GM18507 (cell line): ENCODE data around the gene RNF157.
A peak's percentile ranks its signal among the peaks of the same experiment; 100 is the strongest.
"Not testable (repeated sequence)": the region's sequence is repeated elsewhere in the genome, so short reads cannot be mapped to it uniquely, and the experiment has no call there.

Source experiments
- DNase-seq: peaks from one replicate; pipeline ENCODE4 v3.0.0; 2011; ENCODE audit warnings: low read depth; ENCODE audit not compliant: insufficient read length; ENCODE audit errors: extremely low spot score
- FAIRE-seq: peaks from 2 replicates; lab custom pipeline; 2011; peaks lifted over from hg19 to GRCh38; lab: Jason Lieb, UNC

Gene RNF157

DNA sequence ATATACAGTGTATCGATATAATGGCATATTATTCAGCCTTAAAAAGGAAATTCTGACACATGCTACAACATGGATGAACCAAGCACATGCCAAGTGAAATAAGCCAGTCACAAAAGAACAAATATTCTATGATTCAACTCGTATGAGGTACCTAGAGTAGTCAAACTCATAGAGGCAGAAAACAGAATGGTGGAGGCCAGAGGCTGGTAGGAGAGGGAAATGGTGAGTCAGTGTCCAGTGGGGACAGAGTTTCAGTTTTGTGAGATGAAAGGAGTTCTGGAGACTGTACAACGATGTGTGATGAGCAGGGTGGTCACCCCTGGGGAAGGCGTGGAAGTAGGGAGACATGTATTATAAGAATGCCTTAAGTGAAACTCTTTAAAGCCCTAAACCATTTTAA lies 39.9 kb downstream of the RNF157 start:
- FAIRE-seq (no peak), DNase-seq (no peak)

DNA sequence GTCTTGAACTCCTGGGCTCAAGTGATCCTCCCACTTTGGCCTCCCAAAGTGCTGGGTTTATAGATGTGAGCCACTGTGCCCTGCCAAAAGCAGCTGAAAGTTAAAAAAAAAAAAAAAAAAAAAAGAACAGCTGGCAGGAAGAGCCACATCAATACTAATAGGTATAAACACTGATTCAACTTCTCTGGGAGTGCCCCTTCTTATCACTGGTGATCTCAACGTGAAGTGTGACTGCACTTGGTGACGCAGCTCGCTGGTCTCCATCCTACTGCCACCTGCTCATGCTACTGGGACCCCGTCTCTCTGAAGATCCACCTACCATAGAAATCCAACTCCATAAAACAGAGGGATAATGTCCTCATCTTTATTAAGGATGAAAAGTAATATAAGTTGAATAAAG lies 40.8 kb downstream of the RNF157 start:
- FAIRE-seq, result no peak
- no peak for DNase-seq

DNA sequence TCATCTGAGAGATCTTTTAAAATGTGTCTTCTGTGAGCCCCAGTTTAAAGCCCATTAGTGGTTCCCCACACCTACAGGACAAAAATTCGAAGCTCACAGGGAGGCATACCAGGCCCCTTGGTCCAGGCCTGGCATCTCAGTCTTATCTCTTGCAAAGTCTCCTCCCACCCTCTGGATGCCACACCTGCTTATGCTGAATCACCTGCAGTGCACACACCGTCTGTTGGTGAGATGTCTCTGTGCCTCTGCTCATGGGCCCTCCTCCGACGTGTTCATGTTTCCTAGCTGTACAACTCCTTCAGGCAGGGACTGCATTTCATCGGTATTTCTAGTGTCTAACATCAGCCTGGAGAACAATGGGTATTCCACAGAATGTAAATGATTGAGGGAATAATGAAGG lies 41.6 kb downstream of the RNF157 start:
- FAIRE-seq (no peak), DNase-seq (no peak)

DNA sequence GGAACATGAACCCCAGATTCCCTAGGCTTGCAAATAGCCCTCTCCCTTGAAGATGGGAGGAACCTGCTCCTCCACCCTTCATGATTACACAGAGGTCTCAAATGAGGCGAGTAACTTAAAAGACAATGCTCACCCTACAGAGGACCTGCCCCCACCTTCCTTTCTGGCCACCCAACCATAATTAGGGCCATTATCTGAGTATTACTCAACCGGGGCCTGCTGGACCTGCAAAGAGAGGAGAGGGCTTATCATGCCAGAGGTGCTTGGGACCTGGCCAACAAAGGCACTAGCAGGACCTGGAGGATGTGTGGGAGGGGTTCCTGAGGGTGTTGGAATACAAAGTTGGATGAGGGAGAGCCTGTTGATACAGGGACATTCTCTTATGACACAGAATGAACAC lies 42.4 kb downstream of the RNF157 start:
- DNase-seq, result no peak
- FAIRE-seq, result no peak

DNA sequence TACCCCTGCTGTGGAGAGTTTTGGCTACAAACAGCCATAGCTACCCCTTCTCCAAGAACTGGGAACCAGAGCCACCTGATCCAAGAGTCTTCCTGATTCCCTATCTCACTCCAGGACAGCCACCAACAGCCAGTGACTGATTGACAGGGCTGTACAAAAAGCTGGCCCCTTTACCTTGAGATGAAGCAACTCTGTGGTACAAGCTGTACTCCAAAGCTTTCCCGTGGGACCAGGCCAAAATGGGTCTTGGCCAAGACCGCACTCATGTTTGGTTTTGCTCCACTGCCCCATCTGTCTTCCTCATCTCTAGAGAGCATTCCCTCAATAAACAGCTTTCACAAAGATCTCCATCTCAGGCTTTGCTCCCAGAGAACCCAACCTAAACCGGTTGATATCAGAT lies 43.6 kb downstream of the RNF157 start:
- FAIRE-seq, result no peak
- DNase-seq, result no peak

DNA sequence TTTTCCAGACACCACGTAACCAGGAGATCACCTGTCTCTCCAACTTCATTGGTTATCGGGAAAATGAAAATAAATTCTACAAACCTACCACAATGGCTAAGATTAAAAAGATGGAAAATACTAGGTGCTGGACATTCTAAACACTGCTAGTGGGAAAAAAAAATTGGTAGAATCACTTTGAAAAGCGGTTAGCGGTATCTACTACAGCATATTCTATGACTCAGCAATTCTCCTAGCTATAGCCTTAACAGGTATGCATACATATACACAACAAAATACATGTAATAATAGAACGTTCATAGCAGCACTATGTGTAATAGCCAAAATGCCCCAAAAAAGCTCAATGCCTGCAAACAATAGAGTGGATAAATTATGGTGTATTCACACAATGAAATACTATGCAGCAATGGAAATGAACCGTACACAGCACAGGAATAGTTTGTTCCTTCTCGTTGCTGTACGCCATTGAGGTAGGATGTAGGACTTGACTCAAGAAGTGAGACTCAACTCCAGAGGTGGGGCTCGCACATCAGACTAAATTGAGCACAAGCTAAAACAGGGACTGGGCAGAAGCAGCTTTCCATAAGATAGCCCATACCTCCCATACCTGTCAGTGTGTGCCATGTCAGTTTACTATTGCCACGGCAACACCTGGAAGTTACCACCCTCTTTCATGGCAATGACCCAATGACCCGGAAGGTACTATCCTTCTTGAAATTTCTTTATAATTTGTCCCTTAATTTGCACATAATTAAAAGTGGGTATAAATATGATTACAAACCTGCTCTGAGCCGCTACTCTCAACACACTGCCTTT lies 44.8 kb downstream of the RNF157 start:
- FAIRE-seq, result no peak

DNA sequence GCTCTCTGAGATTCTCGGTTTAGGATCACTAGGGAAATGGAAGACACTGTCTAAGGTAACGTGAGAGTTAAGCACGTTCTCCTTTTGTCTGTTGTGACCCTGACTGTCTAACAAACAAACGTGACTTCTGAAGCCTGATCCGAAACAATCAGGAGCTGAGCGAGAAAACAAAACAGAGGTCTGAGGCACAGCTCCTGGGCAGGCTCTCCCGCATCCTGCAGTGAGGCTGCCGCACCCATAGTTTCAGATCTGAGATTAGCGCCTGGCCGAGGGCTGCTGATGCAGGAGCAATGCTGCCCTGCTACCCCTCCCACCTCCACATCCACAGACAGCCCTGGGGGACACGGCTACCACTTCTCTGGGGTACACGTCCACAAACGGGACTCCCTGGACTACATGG lies 46.7 kb downstream of the RNF157 start:
- DNase-seq, result no peak
- no peak for FAIRE-seq

More for the DNA sequence above, 44.8 kb downstream of the RNF157 start:
- DNase-seq, result no peak

DNA sequence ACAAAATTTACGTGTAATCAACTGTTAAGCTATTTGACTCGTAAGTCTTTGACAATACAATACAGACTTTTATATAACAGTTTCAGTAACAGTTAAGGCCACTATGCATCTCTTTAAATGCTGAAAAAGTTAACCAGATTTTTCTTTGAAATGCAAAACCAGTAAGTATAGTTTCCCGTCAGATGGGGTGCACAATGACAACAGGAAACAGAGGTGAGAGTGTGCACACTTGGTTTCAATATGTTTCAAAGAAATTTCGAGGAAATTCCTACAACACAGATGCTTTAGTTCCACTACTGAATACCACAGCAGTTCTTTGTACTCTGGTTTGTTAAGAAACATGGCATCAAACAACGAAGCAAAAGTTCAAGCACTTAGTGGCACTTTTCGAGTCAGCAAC lies 48.4 kb downstream of the RNF157 start:
- FAIRE-seq (peak; percentile 94), DNase-seq (no peak)

DNA sequence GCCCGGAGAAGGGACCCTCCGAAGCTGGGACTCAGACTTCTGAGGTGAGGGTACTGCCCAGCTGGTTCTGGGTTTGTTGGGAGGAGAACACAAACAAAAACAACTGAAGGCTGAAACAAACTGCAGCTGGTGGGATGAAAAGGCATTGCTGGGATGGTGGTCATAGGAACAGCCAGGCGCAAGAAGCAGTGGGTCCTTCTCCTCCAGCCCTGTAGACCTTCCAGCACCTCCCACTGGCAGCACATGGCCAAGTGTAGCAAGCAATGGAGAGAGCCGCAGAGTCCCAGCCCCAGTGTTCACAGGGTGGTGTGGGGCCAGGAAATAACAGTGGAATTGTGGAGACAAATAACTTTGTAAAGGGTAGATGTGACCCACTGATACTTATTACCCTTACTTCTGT lies 50.6 kb downstream of the RNF157 start:
- DNase-seq, result no peak
- FAIRE-seq, result peak; percentile 5

DNA sequence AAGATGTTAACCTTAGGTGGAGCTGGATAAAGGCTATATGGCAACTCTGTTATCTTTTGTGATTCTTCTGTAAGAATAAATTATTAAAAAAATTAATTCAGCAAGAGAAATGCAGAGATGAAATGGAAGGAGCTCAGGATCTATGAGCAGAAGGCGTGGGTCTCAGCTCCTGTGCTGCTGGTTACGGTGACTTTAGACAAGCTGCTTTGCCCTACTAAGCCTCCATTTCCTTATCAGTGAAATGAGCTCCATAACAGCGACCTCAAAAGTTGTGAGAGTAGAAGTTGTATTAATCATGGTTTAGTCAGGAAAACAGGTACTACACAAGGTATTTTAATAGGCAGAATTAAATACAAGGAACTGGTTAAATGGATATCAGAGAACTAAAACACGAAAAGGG lies 51.0 kb downstream of the RNF157 start:
- DNase-seq (no peak), FAIRE-seq (no peak)

DNA sequence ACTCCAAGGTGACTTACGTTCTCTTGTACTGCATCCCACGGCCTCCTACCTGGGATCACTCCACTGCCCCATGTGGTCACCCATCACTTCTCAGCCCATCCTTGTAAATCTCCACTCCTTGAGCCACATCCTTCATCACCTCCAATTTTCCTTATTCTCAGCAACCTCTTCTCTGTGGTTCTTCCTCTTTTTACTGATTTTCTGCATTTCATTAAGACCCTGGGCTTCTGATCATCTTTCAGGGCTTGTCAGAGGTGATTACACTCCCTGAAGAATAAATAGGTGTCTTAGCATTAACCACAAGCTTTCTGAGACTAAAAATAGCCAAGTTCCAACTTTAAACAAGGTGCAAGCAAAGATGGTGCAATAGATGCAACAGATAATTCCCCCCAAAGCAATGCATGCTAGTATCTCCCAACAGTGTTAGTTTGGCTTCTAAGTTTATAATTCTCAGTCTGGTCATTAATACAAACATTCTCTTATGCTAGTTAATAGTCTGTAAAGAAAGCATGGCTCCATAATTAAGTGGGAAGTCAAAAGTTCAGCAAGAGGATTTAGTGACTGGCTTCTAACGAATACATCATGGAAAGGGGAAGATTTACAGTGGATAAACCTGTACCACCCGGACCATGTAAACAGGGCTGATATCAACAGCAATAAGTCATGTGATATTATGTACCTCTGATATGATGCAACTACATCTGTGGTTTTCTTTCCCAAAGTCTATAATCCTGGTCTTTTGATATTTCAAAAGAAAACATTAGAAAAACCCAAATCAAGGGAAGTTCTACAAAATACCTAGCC lies 51.9 kb downstream of the RNF157 start:
- FAIRE-seq (no peak), DNase-seq (no peak)

DNA sequence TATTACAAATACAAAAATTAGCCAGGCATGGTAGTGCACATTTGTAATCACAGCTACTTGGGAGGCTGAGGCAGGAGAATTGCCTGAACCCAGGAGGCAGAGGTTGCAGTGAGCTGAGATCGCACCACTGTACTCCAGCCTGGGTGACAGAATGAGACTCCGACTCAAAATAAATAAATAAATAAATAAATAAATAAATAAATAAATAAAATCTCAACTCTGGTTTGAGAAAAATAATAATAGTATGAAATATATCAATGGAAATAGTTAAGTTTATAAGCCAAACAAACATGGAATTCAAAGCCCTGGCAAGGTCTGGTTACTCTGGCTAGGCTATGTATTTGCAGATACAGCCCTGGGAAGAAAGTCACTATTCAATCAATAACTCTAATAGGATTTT lies 53.5 kb downstream of the RNF157 start:
- FAIRE-seq, DNase-seq: not testable (repeated sequence)

DNA sequence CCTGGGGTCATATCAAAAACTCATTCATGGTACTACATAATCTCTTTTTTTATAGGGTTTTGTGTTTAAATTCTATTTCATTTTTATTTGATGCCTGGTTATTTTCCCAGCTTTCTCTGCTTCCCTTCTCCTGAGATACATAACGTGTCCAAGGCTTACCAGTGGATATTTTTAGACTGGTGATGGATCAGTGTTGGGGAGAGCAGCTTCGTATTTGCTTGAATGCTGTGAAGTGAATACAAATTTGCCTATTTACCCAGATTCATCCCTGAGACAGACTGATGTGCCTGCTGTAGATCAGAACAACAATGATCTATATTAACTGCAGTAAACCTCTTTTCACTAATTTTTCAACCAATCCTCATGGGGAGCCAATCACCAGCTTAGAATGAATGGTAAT lies 56.0 kb downstream of the RNF157 start:
- FAIRE-seq (no peak), DNase-seq (no peak)

DNA sequence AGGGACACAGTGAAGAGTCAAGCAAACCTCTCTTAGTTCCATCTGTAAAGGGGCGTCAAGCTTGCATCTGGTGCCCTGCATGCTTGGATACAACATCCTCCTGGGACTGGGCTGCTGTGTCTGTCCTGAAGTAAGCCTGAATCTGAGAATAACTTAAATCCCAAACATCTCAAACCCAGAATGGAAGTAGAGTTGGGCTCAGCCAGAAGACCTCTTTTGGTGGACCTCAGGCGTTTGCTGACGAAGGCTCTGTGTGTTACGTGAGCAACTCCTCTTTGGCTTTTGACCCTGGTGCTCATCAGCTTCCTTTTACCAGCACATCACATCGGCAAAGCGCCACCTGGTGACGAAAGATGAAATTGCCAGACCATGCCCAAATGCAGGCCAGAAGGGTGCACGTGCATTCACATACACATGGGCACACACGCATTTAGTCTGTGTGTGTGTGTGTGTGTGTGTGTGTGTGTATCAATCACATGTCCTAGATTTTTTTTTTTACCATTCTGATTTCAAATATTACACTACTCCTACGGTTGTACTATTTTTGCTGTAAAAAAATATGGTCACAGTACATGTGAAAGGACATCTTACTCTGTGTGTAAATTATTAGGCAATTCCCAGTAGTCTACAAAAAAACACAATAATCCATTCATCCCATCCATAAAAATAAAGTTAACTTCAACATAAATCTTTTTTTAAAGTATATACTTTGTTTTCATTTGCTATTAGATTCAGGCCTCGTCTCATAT lies 58.1 kb downstream of the RNF157 start:
- DNase-seq, result peak; percentile 64
- peak; percentile 93 for FAIRE-seq

DNA sequence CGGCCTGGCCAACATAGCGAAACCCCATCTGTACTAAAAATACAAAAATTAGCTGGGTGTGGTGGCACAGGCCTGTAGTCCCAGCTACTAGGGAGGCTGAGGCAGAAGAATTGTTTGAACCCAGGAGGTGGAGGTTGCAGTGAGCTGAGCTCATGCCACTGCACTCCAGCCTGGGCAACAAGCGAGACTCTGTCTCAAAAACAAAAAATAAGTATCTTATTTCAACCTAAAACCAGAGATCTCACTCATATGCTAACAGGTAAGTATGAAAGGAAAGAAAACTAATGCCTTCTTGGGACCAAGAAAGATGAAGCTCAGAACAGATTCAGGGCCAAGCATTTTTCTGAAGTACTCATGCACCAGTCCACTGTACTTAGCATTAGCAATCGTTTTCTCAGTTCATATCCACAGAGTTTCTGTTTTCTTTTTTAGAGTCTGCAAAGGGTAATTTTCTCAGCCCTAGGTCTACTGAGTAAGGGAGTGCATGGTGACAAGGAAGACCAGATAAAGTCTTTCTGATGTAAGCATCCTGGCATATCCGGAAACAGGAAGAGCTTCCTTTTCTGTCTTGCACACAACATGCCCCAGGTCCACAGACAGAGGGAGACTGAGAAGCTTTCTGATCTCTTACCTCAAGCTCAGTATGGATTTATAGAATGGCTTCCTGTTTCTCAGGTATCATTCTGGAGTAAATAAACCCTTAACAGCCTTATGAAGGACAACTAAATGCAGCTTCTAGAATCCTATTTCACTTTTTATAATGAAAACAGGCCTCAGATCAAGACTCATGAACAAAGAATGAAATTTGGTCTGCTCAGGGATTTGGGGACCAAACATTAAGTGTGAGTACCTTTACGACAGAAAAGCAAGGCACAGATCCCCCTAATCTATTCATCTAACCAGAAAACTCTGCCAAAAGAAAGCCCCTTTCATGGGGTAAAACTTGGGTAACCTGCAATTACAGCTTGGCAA lies 60.5 kb downstream of the RNF157 start:
- DNase-seq (no peak), FAIRE-seq (peak; percentile 94)

DNA sequence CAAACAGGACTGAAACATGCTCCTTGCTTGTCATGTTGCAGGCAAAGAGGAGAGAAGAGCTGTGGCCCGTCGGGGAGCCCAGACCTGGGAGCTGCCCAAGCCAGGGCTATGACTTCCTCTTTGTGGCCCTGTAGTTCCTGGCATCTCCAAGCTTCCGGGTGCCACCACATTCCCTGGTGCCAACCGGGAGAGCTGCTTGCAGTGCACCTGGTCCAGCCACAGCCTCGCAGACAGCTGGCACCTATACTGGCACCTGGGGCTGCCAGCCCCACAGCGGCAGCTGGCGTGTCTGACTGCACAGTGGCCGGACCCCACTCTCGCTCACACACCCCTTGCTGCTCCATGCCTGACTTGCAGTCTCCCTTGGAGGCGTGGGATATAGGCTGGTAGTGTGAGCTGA lies 62.2 kb downstream of the RNF157 start:
- FAIRE-seq (no peak), DNase-seq (no peak)

DNA sequence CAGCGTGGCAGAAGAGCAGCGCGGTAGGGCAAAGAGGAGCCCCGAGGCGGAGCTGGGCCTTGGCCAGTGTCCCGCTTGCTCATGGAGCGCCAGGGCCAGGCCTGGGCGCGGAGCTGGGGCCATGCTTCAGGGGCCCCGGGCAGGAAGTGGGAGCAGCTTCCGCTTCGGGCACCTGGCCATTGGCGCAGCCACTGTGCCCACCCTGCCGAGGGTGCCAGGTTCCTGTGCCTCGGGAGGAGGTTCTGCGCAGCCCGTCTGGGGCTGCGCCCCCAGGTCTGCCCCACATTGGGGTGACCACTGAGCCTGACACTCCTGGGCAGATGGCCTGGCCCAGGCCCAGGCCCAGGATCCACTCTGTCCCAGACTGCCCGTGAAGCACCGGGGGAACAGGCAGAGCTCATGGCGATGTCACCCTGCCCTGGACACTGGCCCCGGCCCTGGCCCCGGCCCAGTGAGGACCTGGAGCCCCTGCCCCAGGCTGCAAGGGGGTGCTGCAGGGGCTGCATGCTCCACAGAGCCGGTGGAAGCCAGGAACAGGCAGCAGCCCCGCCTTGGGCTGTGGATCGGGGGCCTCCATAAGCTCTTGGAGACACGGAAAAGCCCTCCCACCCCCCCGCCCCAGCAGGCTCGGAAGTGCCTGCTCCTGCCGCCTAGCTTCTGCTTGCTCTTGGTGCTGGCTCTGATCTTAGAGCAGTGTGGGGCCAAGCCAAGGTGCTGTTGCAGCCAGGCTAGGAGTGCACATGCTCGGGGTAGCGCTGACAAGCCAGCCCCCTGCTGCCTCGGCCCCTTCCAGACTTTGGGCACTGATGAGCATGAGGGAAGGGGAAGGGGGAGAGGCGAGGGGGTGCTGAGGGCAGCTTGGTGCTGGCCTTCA lies 63.4 kb downstream of the RNF157 start:
- FAIRE-seq (no peak), DNase-seq (no peak)

DNA sequence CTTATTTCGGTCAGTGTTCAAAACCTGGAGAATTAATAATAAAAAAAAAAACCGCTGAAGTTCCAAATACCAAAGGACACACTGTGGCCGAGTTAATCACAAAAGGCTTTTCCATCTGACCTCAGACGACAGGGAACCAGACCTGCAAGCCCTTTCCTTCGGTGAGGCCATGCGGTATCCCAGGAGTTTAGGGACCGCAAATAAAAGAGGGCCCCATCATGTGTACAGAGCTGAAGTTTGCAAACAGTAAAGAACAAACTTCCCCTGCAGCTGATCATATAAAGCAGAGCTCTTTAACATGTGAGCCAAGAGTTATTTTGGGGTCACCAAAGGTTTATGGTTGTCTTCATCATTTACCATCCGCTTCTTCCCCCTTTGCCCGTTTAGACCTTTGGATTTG lies 66.3 kb downstream of the RNF157 start:
- FAIRE-seq, result no peak
- no peak for DNase-seq
